HCT116 (cell line): ENCODE measurements around the gene ENOSF1. TPM values are rescaled to one million over a fixed set of nuclear protein-coding genes. Genes with fewer than 3 reads are reported as not detected.
A peak's percentile ranks its signal among the peaks of the same experiment; 100 is the strongest.

ENCODE experiments used
- ATAC-seq: fragments of 200-7000 bp; cut with Tn5 transposase; 2 replicates; pipeline ENCODE4 v1.9.1; 2020; ENCODE audit warnings: mild to moderate bottlenecking, moderate library complexity
- Bru-seq: library from RNA; stranded (reverse); fragments of 400-500 nt; gene quantifications from one replicate; lab custom pipeline; 2021; lab: Mats Ljungman, UMichigan
- BruChase-seq, 2 experiments: library from RNA; stranded (reverse); fragments of 400-500 nt; gene quantifications; one replicate each; lab custom pipeline; 2021; lab: Mats Ljungman, UMichigan
- BruUV-seq: library from RNA; stranded (reverse); fragments of 400-500 nt; replicated peaks from 2 replicates; lab custom pipeline; 2021; lab: Mats Ljungman, UMichigan
- CTCF ChIA-PET: fragments of 300-600 bp; sonication (Branson Sonifier 250); formaldehyde crosslinking; loops from one replicate; lab custom pipeline; 2021; ENCODE audit warnings: antibody characterized with exemption; lab: Charles Lee
- POLR2A ChIA-PET: fragments of 300-600, 350-600 bp; sonication (Branson Sonifier 250); formaldehyde crosslinking; loops from one replicate; lab custom pipeline; 2021; ENCODE audit warnings: antibody characterized with exemption; lab: Charles Lee
- RAD21 ChIA-PET, 2 experiments: fragments of 300-600 bp; sonication (Branson Sonifier 250); formaldehyde crosslinking; loops; one replicate each; lab custom pipeline; 2023; ENCODE audit warnings: low total read pairs in 2 of 2; ENCODE audit not compliant: uncharacterized antibody in 2 of 2, unreplicated experiment in 2 of 2, low non-redundant PET in 1 of 2; lab: Charles Lee
- DNase-seq: peaks from one replicate; pipeline ENCODE4 v3.0.0-alpha.2; 2010; ENCODE audit warnings: low read depth, low spot score
- H2AFZ ChIP-seq: fragments of 200-600 bp; shearing (Covaris generic), sonication (generic); 2 replicates; pipeline ENCODE4 v1.6.1; 2017; ENCODE audit warnings: low read depth, mixed run types, mixed read lengths, antibody characterized with exemption, low read length; ENCODE audit not compliant: poor library complexity, severe bottlenecking
- H3K27ac ChIP-seq: 2 replicates; pipeline ENCODE4 v1.5.1; 2012; ENCODE audit warnings: low read depth, low read length
- H3K27me3 ChIP-seq: fragments of 200-600 bp; sonication (generic); 2 replicates; pipeline ENCODE4 v1.6.1; 2016; ENCODE audit warnings: mixed run types, low read length, mixed read lengths; ENCODE audit not compliant: insufficient read depth
- H3K36me3 ChIP-seq, 2 experiments: fragments of 200-500 bp in 1 of 2; fragments of 200-600 bp in 1 of 2; sonication (Bioruptor generic) in 1 of 2; sonication (generic) in 1 of 2; 2 replicates each; pipeline versions ENCODE4 v1.5.1 to v1.6.1; 2014 to 2016; ENCODE audit warnings: low read length in 2 of 2, inconsistent platforms in 1 of 2, mixed read lengths in 1 of 2, mixed run types in 1 of 2; ENCODE audit not compliant: insufficient read depth in 2 of 2, control insufficient read depth in 1 of 2
- H3K4me1 ChIP-seq, 2 experiments: fragments of 200-600 bp in 1 of 2; sonication (generic) in 1 of 2; 2 replicates each; pipeline versions ENCODE4 v1.5.1 to v1.6.1; 2012 to 2017; ENCODE audit warnings: low read length in 2 of 2, inconsistent platforms in 1 of 2, mild to moderate bottlenecking in 1 of 2, mixed read lengths in 1 of 2, mixed run types in 1 of 2, moderate library complexity in 1 of 2; ENCODE audit not compliant: insufficient read depth in 2 of 2, control insufficient read depth in 1 of 2
- H3K4me2 ChIP-seq: fragments of 200-600 bp; sonication (generic); 2 replicates; pipeline ENCODE4 v1.6.1; 2017; ENCODE audit warnings: mixed run types, low read length, mixed read lengths
- H3K4me3 ChIP-seq, 2 experiments: fragments of 200-600 bp in 1 of 2; sonication (generic) in 1 of 2; replicated peaks in 1 of 2; 2 replicates each; pipeline ENCODE4 v1.5.1; 2011 to 2016; ENCODE audit warnings: low read length in 2 of 2, control low read depth in 1 of 2, low read depth in 1 of 2, mild to moderate bottlenecking in 1 of 2, mixed read lengths in 1 of 2, mixed run types in 1 of 2
- H3K79me2 ChIP-seq: fragments of 200-600 bp; sonication (generic); 2 replicates; pipeline ENCODE4 v1.6.1; 2017; ENCODE audit warnings: mild to moderate bottlenecking, mixed run types, low read length, moderate library complexity, mixed read lengths; ENCODE audit not compliant: insufficient read depth
- H3K9ac ChIP-seq: fragments of 200-600 bp; sonication (generic); 2 replicates; pipeline ENCODE4 v1.6.1; 2016; ENCODE audit warnings: low read length, mixed read lengths
- H3K9me2 ChIP-seq: fragments of 200-600 bp; sonication (generic), shearing (Covaris generic); 2 replicates; pipeline ENCODE4 v1.6.1; 2017; ENCODE audit warnings: mixed run types, mild to moderate bottlenecking, moderate library complexity; ENCODE audit not compliant: insufficient read depth
- H3K9me3 ChIP-seq, 2 experiments: fragments of 200-500 bp in 1 of 2; fragments of 200-600 bp in 1 of 2; sonication (Bioruptor generic) in 1 of 2; sonication (generic) in 1 of 2; 2 replicates each; pipeline ENCODE4 v1.6.1; 2014 to 2017; ENCODE audit warnings: low read length in 2 of 2, mixed read lengths in 2 of 2, inconsistent platforms in 1 of 2, low read depth in 1 of 2, mild to moderate bottlenecking in 1 of 2, mixed run types in 1 of 2, moderate library complexity in 1 of 2; ENCODE audit not compliant: control insufficient read depth in 1 of 2, insufficient read depth in 1 of 2
- H4K20me1 ChIP-seq: fragments of 200-600 bp; sonication (generic), shearing (Covaris generic); 2 replicates; pipeline ENCODE4 v1.6.1; 2017; ENCODE audit warnings: mixed run types, mild to moderate bottlenecking, moderate library complexity; ENCODE audit not compliant: insufficient read depth
- CEBPB ChIP-seq: IDR thresholded peaks from 2 replicates; pipeline ENCODE4 v1.6.1; 2012; ENCODE audit warnings: low read depth
- EZH2 ChIP-seq: fragments of 200-600 bp; sonication (generic); IDR thresholded peaks from 2 replicates; pipeline ENCODE4 v1.6.1; 2017; ENCODE audit warnings: antibody characterized with exemption, mixed run types
- EZH2phosphoT487 ChIP-seq: fragments of 200-600 bp; IDR thresholded peaks from 2 replicates; pipeline ENCODE4 v1.6.1; 2018; ENCODE audit warnings: antibody characterized with exemption, borderline replicate concordance
- JUND ChIP-seq: IDR thresholded peaks from 2 replicates; pipeline ENCODE4 v1.6.1; 2012
- POLR2A ChIP-seq: IDR thresholded peaks from 2 replicates; pipeline ENCODE4 v1.7.0; 2011; ENCODE audit warnings: borderline replicate concordance; ENCODE audit not compliant: insufficient read depth, insufficient read length; ENCODE audit errors: extremely low read depth
- POLR2AphosphoS5 ChIP-seq: IDR thresholded peaks from 2 replicates; pipeline ENCODE4 v1.6.1; 2011; ENCODE audit warnings: mild to moderate bottlenecking, low read depth, low read length, moderate library complexity
- RAD21 ChIP-seq: IDR thresholded peaks from 2 replicates; pipeline ENCODE4 v1.6.1; 2012; ENCODE audit warnings: low read depth, mild to moderate bottlenecking
- SP1 ChIP-seq: IDR thresholded peaks from 2 replicates; pipeline ENCODE4 v1.6.1; 2012; ENCODE audit warnings: low read depth
- TCF7L2 ChIP-seq: IDR thresholded peaks from 2 replicates; pipeline ENCODE4 v1.7.0; 2011; ENCODE audit warnings: borderline replicate concordance, inconsistent platforms; ENCODE audit not compliant: insufficient read depth, insufficient read length; ENCODE audit errors: extremely low read depth
- ZNF274 ChIP-seq: fragments of 200-500 bp; sonication (Bioruptor generic); IDR thresholded peaks from 2 replicates; pipeline ENCODE4 v1.6.1; 2014; ENCODE audit warnings: mild to moderate bottlenecking, low read depth, low read length, inconsistent platforms
- intact Hi-C: fragments of 100-400 bp; cut with micrococcal nuclease; formaldehyde crosslinking; loops from 2 replicates; pipeline ENCODE4 v1.10.0; 2022
- long read RNA-seq: library from polyadenylated mRNA; unstranded; transcript quantifications from one replicate; pipeline ENCODE4 v2.0.0, GENCODE V29; 2021; ENCODE audit not compliant: unreplicated experiment
- polyA plus RNA-seq: library from polyadenylated mRNA; unstranded; fragments of >200 nt; gene quantifications from 2 replicates; pipeline ENCODE4 v1.2.1, GENCODE V29; 2012; ENCODE audit warnings: missing spikeins
- total RNA-seq: library from RNA; stranded (reverse); gene quantifications from one replicate; pipeline ENCODE4 v1.2.1, GENCODE V29; 2021; ENCODE audit not compliant: unreplicated experiment
- TF ChIP-seq, protein P1 (sequence below): IDR thresholded peaks from 2 replicates; pipeline ENCODE4 v1.6.1; 2012; ENCODE audit warnings: low read depth
- TF ChIP-seq, protein P2 (sequence below), 3 experiments: fragments of 200-600 bp in 1 of 3; sonication (generic) in 1 of 3; IDR thresholded peaks in 2 of 3; conservative IDR thresholded peaks in 1 of 3; 2 replicates each; pipeline ENCODE4 v1.5.1; 2012 to 2017; ENCODE audit warnings: low read depth in 2 of 3, low read length in 2 of 3, antibody characterized with exemption in 1 of 3, borderline replicate concordance in 1 of 3, control low read depth in 1 of 3, mild to moderate bottlenecking in 1 of 3, mixed read lengths in 1 of 3, mixed run types in 1 of 3, moderate library complexity in 1 of 3; ENCODE audit not compliant: insufficient read depth in 1 of 3
- TF ChIP-seq, protein P3 (sequence below): IDR thresholded peaks from 2 replicates; pipeline ENCODE4 v1.6.1; 2011; ENCODE audit warnings: mild to moderate bottlenecking, low read length, moderate library complexity; ENCODE audit not compliant: insufficient replicate concordance; ENCODE audit errors: extremely low read depth

Gene ENOSF1, protein sequence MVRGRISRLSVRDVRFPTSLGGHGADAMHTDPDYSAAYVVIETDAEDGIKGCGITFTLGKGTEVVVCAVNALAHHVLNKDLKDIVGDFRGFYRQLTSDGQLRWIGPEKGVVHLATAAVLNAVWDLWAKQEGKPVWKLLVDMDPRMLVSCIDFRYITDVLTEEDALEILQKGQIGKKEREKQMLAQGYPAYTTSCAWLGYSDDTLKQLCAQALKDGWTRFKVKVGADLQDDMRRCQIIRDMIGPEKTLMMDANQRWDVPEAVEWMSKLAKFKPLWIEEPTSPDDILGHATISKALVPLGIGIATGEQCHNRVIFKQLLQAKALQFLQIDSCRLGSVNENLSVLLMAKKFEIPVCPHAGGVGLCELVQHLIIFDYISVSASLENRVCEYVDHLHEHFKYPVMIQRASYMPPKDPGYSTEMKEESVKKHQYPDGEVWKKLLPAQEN
- 90.0 TPM for total RNA-seq
- polyA plus RNA-seq: 45.6 and 51.7 TPM in 2 replicates
- percentile 94 among the genes with signal in this experiment for Bru-seq, nascent RNA
- BruChase-seq, experiment 1, labeled RNA remaining after a 6-hour chase: percentile 85 among the genes with signal in this experiment
- percentile 94 among the genes with signal in this experiment for BruChase-seq, experiment 2, labeled RNA remaining after a 2-hour chase
- long read RNA-seq, transcript ENOSF1-201 (16 exons, 1,867 nt): major isoform, 23 of 74 reads
- long read RNA-seq, partial matches to known transcripts: 7 of 74 reads
- long read RNA-seq, other reads (novel, unspliced or antisense): 41 of 74 reads

DNA sequence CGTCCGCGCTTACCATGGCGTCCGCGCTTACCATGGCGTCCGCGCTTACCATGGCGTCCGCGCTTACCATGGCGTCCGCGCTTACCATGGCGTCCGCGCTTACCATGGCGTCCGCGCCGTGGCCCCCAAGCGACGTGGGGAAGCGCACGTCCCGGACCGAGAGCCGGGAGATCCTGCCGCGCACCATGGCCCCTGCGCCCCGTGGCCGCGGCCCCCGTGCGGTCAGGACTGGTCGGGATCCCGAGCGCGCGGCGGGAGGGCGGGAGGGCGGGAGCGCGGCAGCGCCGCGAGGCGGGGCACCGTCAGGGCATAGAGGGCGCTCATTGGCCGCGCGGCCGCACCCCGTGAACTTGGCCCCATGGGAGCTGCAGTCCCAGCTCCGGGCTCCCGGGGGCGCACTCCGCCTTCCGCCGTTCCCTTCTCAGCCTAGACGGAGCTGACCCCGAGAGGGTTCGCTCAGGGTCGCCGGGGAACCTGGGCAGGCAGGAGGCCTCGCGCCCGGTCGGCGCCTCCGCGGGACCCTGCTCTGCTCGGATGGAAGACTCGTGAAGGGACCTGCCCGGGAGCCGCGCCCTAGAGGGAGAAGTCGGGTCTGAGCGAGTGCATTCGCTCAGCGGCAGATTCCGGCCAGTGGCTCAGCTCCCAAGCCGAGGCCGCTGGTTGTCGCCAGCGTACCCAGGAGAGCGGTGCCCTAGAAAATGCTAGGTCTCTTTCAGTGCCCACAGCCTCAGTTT, at the start of gene ENOSF1:
Gene ENOSF1, minus strand, starts transcription at position 230 of the 734 bp plus-strand sequence. Its CDS starts 43 bp downstream, at position 187.
- peak within 1 kb of the TSS; percentile 95 for H3K9ac ChIP-seq
- ATAC-seq: peak; percentile 98
- POLR2A ChIA-PET: interaction anchor here (1.0 kb wide), 1 partner anchor 127 kb away, joined by 4 read pairs; no protein-coding TSS in a partner anchor
- H3K4me3 ChIP-seq: peak within 1 kb of the TSS; percentile 65 to 82
- peaks cover 45% of the 10 kb centered on the region for H3K79me2 ChIP-seq
- BruUV-seq: no TSS peak
- no peaks in the 10 kb centered on the region for H4K20me1 ChIP-seq
- peak; percentile 54 for DNase-seq
- peak within 1 kb of the TSS; percentile 64 for H2AFZ ChIP-seq
- CTCF ChIA-PET: interaction anchor here (0.7 to 1.5 kb wide), 7 partner anchors 8 to 129 kb away, joined by 3 to 19 read pairs (median 4); no protein-coding TSS in a partner anchor
- H3K27ac ChIP-seq: peak within 1 kb of the TSS; percentile 70
- no peaks in the 10 kb centered on the region for H3K9me2 ChIP-seq
- intact Hi-C loops: loop anchor here (5.0 kb wide), 1 partner anchor 55 kb away; the partner anchor contains the start of gene TYMS
- RAD21 ChIA-PET: interaction anchor here in 1 of 2 experiments (1.0 kb wide), 1 partner anchor 127 kb away, joined by 5 read pairs; no protein-coding TSS in a partner anchor
- H3K27me3 ChIP-seq: no peaks in the 10 kb centered on the region
- peak within 1 kb of the TSS; percentile 99 for H3K4me2 ChIP-seq
- peaks cover 2 to 5% of the 10 kb centered on the region in 2 experiments; a peak in 1 of 4 replicates for H3K36me3 ChIP-seq
- no peaks in the 10 kb centered on the region for H3K9me3 ChIP-seq
- peaks cover 2 to 12% of the 10 kb centered on the region in 2 experiments; a peak in 3 of 4 replicates for H3K4me1 ChIP-seq
- TF ChIP-seq SP1 (no peak), CEBPB (no peak), JUND (0 out of 2 replicates have a peak, but pooled peaks have one; percentile 10), TCF7L2 (no peak), EZH2 (no peak), RAD21 (peak; percentile 49; the same call in 1 of the 2 replicates), ZNF274 (no peak), POLR2A (peak; percentile 58), EZH2phosphoT487 (no peak), POLR2AphosphoS5 (peak; percentile 84)
- TF ChIP-seq, protein P1, sequence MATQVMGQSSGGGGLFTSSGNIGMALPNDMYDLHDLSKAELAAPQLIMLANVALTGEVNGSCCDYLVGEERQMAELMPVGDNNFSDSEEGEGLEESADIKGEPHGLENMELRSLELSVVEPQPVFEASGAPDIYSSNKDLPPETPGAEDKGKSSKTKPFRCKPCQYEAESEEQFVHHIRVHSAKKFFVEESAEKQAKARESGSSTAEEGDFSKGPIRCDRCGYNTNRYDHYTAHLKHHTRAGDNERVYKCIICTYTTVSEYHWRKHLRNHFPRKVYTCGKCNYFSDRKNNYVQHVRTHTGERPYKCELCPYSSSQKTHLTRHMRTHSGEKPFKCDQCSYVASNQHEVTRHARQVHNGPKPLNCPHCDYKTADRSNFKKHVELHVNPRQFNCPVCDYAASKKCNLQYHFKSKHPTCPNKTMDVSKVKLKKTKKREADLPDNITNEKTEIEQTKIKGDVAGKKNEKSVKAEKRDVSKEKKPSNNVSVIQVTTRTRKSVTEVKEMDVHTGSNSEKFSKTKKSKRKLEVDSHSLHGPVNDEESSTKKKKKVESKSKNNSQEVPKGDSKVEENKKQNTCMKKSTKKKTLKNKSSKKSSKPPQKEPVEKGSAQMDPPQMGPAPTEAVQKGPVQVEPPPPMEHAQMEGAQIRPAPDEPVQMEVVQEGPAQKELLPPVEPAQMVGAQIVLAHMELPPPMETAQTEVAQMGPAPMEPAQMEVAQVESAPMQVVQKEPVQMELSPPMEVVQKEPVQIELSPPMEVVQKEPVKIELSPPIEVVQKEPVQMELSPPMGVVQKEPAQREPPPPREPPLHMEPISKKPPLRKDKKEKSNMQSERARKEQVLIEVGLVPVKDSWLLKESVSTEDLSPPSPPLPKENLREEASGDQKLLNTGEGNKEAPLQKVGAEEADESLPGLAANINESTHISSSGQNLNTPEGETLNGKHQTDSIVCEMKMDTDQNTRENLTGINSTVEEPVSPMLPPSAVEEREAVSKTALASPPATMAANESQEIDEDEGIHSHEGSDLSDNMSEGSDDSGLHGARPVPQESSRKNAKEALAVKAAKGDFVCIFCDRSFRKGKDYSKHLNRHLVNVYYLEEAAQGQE: no peak
- TF ChIP-seq, protein P2, sequence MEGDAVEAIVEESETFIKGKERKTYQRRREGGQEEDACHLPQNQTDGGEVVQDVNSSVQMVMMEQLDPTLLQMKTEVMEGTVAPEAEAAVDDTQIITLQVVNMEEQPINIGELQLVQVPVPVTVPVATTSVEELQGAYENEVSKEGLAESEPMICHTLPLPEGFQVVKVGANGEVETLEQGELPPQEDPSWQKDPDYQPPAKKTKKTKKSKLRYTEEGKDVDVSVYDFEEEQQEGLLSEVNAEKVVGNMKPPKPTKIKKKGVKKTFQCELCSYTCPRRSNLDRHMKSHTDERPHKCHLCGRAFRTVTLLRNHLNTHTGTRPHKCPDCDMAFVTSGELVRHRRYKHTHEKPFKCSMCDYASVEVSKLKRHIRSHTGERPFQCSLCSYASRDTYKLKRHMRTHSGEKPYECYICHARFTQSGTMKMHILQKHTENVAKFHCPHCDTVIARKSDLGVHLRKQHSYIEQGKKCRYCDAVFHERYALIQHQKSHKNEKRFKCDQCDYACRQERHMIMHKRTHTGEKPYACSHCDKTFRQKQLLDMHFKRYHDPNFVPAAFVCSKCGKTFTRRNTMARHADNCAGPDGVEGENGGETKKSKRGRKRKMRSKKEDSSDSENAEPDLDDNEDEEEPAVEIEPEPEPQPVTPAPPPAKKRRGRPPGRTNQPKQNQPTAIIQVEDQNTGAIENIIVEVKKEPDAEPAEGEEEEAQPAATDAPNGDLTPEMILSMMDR (IDR thresholded peaks at IDR 0.05 in 2 of 3, conservative IDR thresholded peaks at IDR 0.05 in 1 of 3; ENCODE audit: borderline replicate concordance in 1 of 3, insufficient read depth in 1 of 3, low read depth in 2 of 3, low read length in 2 of 3): peak; percentile 60 to 79 (median 63); a peak in 5 of 6 replicates
- TF ChIP-seq, protein P3, sequence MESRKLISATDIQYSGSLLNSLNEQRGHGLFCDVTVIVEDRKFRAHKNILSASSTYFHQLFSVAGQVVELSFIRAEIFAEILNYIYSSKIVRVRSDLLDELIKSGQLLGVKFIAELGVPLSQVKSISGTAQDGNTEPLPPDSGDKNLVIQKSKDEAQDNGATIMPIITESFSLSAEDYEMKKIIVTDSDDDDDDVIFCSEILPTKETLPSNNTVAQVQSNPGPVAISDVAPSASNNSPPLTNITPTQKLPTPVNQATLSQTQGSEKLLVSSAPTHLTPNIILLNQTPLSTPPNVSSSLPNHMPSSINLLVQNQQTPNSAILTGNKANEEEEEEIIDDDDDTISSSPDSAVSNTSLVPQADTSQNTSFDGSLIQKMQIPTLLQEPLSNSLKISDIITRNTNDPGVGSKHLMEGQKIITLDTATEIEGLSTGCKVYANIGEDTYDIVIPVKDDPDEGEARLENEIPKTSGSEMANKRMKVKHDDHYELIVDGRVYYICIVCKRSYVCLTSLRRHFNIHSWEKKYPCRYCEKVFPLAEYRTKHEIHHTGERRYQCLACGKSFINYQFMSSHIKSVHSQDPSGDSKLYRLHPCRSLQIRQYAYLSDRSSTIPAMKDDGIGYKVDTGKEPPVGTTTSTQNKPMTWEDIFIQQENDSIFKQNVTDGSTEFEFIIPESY: no peak
